GDM1 (cell line): ENCODE measurements around the gene SGSM2.

ENCODE experiments used
- DNase-seq: peaks from one replicate; lab custom pipeline; 2025; lab: John Stamatoyannopoulos, UW

SGSM2 gene

GRCh38 chr17:2386400-2387085 lies 49.2 kb downstream of the SGSM2 start:
- DNase-seq: no peak

GRCh38 chr17:2387086-2388019 lies 50.1 kb downstream of the SGSM2 start:
- DNase-seq: no peak

DNA sequence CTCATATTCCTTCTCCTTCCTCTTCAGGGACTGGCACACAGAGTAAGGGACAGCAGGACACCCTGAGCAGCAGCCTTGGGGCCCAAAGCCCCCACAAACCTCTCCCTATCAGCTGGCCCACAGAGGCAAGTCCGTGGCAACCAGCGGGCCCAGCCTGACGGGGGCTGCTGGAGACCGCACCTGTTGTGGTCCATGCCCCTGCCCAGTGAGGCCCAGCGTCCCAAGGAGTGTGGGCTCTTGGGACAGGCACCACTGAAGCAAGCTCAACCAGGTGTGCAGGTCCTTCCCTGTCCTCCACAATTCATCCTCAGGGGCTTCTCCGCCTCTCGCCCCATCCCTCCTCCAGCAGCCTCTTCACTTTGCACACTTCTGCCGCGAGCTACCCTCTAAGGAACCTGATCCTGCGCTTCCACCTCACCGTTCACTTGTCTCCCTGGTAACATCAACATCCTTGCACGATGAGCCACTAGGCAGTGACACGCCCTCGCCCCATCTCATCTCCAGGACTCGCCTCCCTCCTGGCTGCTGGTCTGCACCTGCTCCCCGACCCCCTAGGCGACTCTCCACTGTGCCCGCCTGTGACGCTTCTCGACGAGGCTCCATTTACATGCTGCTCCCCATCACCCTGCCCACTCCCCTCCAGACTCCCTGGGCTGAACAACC lies 50.9 kb downstream of the SGSM2 start:
- no peak for DNase-seq

DNA sequence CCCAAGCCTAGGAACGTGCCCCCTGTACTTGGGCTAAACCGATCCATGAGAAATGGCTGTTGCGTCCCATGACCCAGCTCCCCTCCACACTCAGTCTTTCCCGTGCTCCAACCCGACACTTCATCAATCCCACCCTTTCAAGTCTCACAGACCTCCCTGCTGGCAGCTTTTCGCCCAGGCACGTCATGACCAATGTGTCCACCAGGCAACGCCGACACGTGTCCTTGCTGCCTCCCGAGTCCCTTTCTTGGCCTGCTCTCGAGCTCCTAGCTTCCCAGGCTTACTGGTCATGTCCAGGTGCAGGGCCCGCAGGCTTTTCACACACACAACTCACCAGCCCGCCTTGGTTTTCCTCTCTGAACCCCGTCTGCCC lies 51.4 kb downstream of the SGSM2 start:
- no peak for DNase-seq

DNA sequence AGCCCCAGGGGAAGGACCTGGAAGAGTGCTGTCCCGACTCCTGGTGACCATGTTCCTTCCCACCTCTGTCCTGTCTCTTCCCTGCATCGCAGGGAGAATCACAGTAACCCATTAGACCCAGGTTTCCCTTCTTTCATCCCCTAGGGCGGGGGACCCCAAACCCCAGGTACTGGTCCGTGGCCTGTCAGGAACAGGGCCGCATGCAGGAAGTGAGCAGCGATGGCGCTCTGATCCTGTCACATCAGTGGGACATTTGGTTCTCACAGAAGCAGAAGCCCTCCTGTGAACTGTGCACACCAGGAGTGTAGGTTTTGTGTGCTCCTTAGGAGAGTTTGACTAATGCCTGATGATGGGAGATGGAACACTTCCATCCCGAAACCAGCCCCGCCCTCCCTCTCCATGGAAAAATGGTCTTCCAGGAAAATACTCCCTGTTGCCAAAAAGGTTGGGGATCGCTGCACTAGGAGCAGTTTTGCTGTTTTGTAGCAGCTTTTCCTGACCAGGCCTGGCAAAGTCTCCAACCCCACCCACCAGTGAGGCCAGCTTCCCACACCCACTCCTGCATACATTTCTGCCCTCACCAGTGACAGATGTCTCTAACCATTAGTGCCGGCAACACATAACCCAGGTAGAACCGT lies 53.0 kb downstream of the SGSM2 start:
- DNase-seq: no peak

DNA sequence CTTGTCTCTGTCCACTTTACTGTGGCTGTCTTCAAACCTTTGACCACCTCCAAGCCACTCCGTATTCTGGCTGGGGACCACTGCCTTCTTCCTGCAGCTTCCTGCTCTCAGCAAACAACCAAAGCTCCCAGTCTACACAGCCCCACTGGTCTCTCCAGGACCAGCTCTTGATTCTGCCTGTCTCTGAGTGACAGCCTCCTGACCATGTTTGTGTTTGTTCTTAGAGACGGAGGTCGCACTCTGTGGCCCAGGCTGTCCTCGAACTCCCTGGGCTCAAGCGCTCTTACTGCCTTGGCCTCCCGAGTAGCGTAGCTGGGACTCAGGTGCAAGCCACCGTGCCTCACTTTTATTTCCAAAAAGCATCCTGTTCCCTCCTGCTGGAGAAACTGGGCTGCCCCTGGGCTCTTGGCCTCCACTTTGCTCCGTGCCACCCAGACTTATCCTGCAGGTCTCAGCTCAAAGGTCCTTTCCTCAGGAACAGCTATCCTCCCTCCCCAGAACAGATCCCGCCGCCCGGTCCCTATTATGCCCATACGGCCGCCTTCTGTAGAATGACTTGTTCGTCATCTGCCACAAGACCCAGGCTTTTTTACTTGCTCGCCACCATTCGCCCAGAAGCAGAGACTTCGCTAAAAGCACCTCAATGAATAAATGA lies 54.4 kb downstream of the SGSM2 start:
- no peak for DNase-seq

- DNase-seq: peak; percentile 96
Observed at GRCh38 chr17:2392252-2393173, 55.2 kb downstream of the SGSM2 start.

DNA sequence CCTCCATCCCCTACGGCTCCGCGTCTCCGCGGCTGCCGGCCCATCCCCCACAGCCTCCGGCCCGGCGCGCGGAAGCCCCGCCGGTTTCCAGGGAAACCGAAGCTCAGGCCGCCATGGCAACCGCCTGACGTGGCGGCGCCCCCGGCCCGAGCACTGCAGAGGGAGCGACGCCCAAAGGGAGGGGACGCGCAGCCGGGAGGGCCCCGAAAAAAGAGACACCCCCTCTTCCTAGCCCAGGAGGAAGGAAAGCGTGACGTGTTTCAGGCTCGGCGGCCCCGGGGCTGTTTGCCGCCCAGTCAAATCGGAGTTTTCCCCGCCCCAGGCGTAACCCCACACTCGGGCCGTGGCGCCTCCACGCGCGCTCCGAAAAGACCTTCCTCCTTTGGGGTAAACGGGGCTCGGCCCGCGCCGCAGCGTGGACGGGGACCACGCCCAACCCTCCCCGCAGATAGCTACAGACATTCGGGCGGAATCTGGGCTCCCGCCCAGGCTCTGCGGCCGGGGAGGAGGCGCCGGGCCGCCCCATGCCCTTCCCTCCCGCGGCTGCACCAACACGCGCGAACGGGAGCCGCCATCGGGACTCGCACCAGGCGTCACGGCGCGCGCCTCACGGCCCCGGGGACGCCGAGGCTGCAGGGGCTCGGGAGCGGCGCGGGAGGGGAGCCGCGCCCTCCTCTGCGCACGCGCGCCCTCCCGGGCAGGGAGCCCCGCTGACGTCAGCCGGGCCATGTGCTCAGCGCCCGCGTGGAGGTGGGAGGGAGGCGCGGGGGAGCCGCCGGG lies 56.1 kb downstream of the SGSM2 start:
- DNase-seq: peak; percentile 86

DNA sequence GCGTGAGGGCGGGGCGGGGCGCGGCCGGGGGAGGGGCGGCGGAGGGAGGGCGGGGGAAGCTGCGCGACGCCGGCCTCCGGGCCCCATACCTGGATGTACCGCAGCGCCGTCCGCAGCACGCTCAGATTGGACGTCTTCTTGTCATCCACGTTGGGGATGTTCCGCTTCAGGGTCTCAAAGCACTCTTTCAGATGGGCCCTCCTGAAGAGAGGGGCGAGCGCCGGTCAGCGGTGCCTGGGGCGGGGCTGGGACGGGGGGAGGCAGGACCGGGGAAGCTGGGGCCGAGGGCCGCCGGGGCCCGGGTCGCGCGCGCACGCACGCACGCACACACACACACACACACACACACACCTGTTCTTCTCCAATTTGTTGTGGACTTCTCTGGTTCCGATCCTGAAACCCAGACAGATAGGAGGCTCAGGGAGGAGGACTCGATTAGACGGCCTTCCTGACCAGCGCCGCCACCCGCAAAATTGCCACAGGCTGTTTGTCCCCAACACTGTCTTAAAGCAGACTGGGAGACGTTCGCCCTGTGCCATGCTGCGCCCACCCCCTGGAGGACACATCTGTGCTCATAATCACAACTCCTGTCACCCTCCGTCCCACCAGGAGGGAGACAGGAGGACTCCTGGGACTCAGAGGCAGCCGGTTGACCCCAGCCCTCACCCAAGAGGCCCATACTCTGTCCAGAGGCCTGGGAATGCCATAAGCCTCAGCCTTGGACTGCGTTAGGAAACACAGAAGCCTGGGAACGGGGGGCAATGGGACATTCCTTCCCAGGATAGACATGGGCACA lies 56.9 kb downstream of the SGSM2 start:
- DNase-seq: no peak

DNA sequence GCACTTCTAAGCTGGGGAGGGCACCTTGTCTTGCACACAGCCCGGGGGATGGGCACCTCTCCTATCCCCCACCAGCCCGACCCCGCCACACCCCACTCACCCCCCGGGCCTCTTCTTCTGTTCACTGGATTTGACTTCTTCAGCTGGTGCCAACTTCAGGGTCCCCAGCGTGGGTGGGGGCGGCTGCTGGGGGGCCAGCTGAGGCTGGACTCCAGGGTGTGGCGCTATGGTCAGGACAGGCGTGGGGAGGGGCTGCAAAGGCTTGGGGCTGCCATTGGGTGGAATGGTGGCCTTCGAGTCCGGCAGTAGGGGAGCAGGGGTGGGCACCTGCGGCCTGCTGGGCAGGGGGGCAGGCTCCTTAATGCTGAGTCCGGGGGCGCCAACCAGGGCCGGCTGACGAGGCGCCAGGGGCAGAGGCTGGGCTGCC lies 57.5 kb downstream of the SGSM2 start:
- no peak for DNase-seq

- no peak for DNase-seq
Observed at GRCh38 chr17:2395258-2396181, 58.2 kb downstream of the SGSM2 start.

DNA sequence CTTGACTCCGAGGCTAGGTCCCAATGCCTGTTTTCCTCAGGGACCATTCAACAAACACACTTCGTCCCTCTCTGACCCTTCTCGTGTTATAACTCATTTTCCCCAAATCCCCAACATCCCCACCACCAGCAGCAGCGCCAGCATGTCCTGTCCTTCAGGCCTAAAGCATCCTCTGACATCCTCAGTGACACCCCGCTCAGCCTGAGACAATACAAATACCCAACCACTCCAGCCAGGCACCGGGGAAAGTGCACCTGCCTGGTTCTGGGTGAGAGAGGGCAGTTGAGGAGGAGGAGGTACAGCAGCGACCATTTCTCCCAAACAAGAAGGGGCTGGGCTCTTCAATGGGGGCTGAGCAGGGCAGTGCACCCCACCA lies 58.9 kb downstream of the SGSM2 start:
- no peak for DNase-seq

DNA sequence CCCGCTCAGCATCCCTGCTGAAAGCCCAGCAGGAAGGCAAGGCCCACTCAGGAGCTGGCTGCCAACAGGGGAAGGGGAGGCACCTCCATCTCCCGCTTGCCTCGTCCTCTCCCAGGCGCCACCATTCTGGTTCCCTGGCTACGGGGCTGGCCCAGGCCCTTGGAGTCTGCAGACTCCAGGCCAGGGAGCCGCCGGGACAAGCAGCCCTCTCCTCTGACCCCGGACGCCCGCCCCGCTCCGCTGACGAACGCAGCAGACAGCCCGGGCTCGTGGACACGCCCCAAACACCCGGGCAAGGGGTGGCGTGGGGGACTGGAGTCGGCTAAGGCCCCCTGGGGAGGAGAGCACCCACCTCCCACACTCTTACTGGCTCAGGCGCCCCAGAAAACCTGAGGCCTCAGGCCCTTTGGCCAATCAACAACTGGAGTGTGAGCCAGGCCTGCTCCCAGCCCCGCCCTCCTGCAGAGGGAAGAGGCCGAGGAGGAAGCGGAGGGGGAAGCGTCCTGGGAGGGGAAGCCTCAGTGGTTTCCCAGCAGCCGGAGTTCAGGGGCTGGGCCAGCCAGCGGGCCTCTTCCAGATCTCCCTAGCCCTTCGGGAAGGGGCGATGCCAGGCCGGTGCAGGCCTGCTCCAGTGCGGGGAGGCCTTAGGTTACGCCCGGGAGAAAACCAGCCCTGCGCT lies 59.4 kb downstream of the SGSM2 start:
- DNase-seq: peak; percentile 96

- no peak for DNase-seq
Observed at GRCh38 chr17:2397247-2398171, 60.2 kb downstream of the SGSM2 start.

DNA sequence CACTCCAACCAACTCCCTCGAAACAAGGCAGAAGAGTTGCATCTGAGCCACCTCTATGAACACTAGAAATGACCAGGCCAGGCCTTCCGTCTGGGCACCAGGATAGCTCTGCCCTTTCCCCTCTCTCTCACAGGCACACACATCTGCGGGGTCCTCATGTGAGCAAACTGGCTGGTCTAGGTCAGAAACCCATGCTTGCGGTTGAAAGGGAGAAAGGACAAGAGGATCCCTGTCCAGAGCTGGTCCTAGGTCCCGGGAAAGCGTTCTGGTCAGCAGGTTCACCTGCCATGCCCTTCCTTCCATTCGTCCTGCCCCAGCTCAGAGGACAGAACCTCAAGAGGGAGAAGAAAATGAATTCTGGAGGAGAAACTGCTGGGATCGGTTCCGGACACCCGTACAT lies 60.9 kb downstream of the SGSM2 start:
- no peak for DNase-seq
